ENCODE results near the gene FBXO24. TPM values are rescaled to one million over a fixed set of nuclear protein-coding genes. Genes with fewer than 3 reads are reported as not detected.
A peak's percentile ranks its signal among the peaks of the same experiment; 100 is the strongest.
"Not testable (repeated sequence)": the region's sequence is repeated elsewhere in the genome, so short reads cannot be mapped to it uniquely, and the experiment has no call there.

Gene FBXO24, protein sequence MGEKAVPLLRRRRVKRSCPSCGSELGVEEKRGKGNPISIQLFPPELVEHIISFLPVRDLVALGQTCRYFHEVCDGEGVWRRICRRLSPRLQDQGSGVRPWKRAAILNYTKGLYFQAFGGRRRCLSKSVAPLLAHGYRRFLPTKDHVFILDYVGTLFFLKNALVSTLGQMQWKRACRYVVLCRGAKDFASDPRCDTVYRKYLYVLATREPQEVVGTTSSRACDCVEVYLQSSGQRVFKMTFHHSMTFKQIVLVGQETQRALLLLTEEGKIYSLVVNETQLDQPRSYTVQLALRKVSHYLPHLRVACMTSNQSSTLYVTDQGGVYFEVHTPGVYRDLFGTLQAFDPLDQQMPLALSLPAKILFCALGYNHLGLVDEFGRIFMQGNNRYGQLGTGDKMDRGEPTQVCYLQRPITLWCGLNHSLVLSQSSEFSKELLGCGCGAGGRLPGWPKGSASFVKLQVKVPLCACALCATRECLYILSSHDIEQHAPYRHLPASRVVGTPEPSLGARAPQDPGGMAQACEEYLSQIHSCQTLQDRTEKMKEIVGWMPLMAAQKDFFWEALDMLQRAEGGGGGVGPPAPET
- 1 to 10 TPM; 2.1 to 3.6 TPM for total RNA-seq

DNA sequence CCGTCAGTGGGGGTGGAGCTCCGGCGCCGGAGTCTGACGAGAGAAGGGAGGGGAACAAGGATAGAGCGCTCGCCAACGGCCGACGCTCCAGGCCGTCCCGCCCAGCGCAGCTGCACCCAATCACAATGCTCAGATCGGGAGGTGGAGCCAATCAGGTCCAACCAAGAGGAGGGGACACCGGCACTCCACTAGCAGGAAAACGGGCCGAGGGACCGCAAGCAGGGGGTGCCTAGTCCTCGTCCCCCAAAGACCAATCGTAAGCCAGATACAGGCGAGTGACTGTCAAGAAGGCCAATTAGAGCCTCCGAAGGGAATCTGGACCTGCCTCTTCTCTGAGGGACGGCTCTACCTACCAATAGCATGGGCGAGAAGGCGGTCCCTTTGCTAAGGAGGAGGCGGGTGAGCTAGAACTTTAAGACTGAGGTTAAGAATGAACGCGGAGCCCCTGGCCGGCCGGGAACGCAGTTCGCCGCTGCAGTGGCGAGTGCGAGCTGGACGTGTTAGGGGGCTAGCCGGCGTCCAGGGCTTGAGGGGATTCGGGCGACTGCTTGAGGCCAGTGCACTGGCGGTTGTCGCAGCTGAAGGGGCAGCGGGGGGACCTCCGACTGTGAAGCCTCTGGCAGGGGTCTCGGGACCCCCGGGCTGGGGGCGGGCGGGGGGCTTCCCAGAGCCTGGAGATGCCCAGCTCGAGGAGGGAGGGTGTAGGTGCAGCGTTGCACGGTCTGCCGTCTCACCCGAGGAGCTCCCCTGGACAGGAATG, at the start of gene FBXO24:
Gene FBXO24 (plus strand): TSS at position 63 of the 760 bp plus-strand sequence. CDS start 298 bp downstream, at position 361.
- no peaks in the 10 kb centered on the region for H3K36me3 Mint-ChIP-seq (ENCODE audit: insufficient read depth in 2 of 2)
- peak within 1 kb of the TSS; percentile 89 for H3K27ac Mint-ChIP-seq
- peaks cover 29% of the 10 kb centered on the region for H3K4me1 Mint-ChIP-seq (ENCODE audit: low read depth)
- H3K9me3 Mint-ChIP-seq = no peaks in the 10 kb centered on the region
- no peaks in the 10 kb centered on the region for H3K27me3 Mint-ChIP-seq (ENCODE audit: low read depth)
- ATAC-seq (replicated peaks in 1 of 2) = peak; percentile 88
- peak; percentile 99 to 100 for DNase-seq
- H3K4me3 Mint-ChIP-seq = peak within 1 kb of the TSS; percentile 93 to 95

- not testable (repeated sequence) for DNase-seq; H3K4me3 Mint-ChIP-seq; ATAC-seq (replicated peaks in 1 of 2); H3K9me3 Mint-ChIP-seq; H3K36me3 Mint-ChIP-seq (ENCODE audit: insufficient read depth in 2 of 2); H3K27me3 Mint-ChIP-seq (ENCODE audit: low read depth)
- Mint-ChIP-seq H3K4me1 (ENCODE audit: low read depth) (peaks cover 27% of the 10 kb centered on the region), H3K27ac (peak overlapping the region; percentile 29)
Measured at GRCh38 chr7:100536695-100537094, 49.4 kb upstream of the FBXO24 start.

DNA sequence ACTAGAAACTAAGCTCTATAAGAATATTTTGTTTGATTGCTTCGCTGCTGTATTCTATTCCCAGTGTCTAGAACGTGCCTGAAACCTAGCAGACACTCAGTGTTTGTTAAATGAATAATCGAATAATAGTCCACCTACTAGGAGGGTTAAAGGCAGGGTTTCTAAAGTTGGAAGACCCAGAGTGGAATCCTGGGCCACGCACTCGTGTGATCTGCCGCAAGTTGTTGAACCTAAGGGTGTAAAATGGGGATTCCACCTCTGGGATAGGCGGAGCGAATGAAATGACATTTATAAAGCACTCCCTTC, 47.8 kb upstream of the FBXO24 start:
- no peaks in the 10 kb centered on the region for H3K9me3 Mint-ChIP-seq
- ATAC-seq (replicated peaks in 1 of 2) (no peak), DNase-seq (no peak)
- peak overlapping the region; percentile 74 to 99 for H3K4me3 Mint-ChIP-seq
- H3K27ac Mint-ChIP-seq = peak overlapping the region; percentile 53
- H3K36me3 Mint-ChIP-seq (ENCODE audit: insufficient read depth in 2 of 2) = peaks cover 6 to 7% of the 10 kb centered on the region in 2 donors
- H3K4me1 Mint-ChIP-seq (ENCODE audit: low read depth) = peaks cover 43% of the 10 kb centered on the region
- H3K27me3 Mint-ChIP-seq (ENCODE audit: low read depth) = no peaks in the 10 kb centered on the region

- Mint-ChIP-seq H3K36me3 (ENCODE audit: insufficient read depth in 2 of 2) (peaks cover 6 to 7% of the 10 kb centered on the region in 2 donors), H3K27ac (peak within 1 kb of the TSS; percentile 79), H3K9me3 (no peaks in the 10 kb centered on the region), H3K4me3 (peak within 1 kb of the TSS; percentile 83 to 99), H3K27me3 (ENCODE audit: low read depth) (no peaks in the 10 kb centered on the region), H3K4me1 (ENCODE audit: low read depth) (peaks cover 48% of the 10 kb centered on the region)
- peak; percentile 91 to 93 for ATAC-seq (replicated peaks in 1 of 2)
- peak; percentile 100 for DNase-seq
Measured at GRCh38 chr7:100538654-100539435, 47.3 kb upstream of the FBXO24 start, which contains the start of gene AGFG2. TSS of gene AGFG2 (plus strand) at chr7:100539203. CDS start at chr7:100539347, 144 bp downstream.

GRCh38 chr7:100539436-100540006, 46.6 kb upstream of the FBXO24 start:
- Mint-ChIP-seq H3K27ac (peak overlapping the region; percentile 79), H3K4me1 (ENCODE audit: low read depth) (peaks cover 55% of the 10 kb centered on the region), H3K4me3 (peak overlapping the region; percentile 83 to 99)

DNA sequence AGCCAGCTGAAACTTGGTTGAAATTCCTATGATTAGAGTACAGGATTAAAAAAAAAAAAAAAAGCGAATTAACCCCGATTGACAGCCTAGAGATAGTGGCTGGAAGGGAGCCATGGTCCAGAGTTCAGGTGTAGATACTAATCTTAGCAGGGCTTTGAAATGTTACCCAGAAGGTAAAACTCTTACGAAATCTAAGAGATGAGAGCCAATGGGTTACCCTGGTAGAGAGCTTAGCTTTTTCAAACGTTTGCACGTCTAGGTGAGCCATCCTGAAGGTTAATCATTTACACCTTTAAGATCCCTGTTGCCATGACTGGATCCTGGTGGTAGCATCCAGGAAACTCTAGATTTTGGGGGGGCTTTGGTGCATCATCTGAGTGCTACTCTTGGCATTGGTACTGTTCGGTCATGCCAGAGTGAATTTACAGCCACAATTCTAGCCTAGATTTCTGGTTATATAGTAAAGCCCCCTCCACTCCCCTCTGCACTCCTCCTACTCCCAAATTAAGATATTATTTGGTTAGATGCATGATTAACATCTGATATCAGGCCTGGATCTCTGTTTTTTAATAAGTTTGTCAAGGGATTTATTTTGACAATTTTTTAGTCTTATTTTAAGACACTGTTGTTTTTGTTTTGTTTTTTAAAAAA, 45.9 kb upstream of the FBXO24 start:
- H3K36me3 Mint-ChIP-seq (ENCODE audit: insufficient read depth in 2 of 2) = peaks cover 6 to 7% of the 10 kb centered on the region in 2 donors
- peaks cover 62% of the 10 kb centered on the region for H3K4me1 Mint-ChIP-seq (ENCODE audit: low read depth)
- H3K27me3 Mint-ChIP-seq (ENCODE audit: low read depth) = no peaks in the 10 kb centered on the region
- ATAC-seq (replicated peaks in 1 of 2) = no peak
- no peak for DNase-seq
- H3K27ac Mint-ChIP-seq = peak overlapping the region; percentile 79
- no peaks in the 10 kb centered on the region for H3K9me3 Mint-ChIP-seq
- peak overlapping the region; percentile 83 to 99 for H3K4me3 Mint-ChIP-seq

More at GRCh38 chr7:100539436-100540006, 46.6 kb upstream of the FBXO24 start:
- ATAC-seq (replicated peaks in 1 of 2) = no peak
- Mint-ChIP-seq H3K9me3 (no peaks in the 10 kb centered on the region), H3K27me3 (ENCODE audit: low read depth) (no peaks in the 10 kb centered on the region), H3K36me3 (ENCODE audit: insufficient read depth in 2 of 2) (peaks cover 6 to 7% of the 10 kb centered on the region in 2 donors)
- peak in 1 of 2 donors; percentile 29 for DNase-seq

- H3K4me1 Mint-ChIP-seq (ENCODE audit: low read depth) = peaks cover 73% of the 10 kb centered on the region
- not testable (repeated sequence) for H3K9me3 Mint-ChIP-seq; H3K27me3 Mint-ChIP-seq (ENCODE audit: low read depth); DNase-seq; H3K36me3 Mint-ChIP-seq (ENCODE audit: insufficient read depth in 2 of 2)
- H3K4me3 Mint-ChIP-seq = peak overlapping the region; percentile 83 to 99
- H3K27ac Mint-ChIP-seq = peak overlapping the region; percentile 70
- ATAC-seq (replicated peaks in 1 of 2) = peak in 1 of 2 donors; percentile 4
Measured at GRCh38 chr7:100541309-100541708, 44.8 kb upstream of the FBXO24 start.

DNA sequence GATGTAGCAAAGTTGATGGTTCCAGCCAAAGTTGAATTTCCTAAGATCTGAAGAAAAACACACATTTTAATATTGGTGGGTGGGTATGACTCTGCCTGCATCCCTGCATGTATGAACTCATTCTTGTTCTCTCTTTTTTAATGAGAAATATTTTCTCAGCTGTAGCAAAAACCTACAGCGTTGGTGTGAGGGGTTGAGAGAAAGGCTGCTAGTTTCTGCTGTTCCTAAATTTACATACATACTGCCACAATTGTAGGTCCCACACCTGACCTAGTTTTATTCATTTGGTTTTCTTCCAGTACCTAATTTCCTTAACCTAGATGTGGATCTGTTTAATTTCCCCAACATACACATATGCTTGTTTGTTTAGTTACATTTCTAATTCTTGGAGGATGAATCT, 42.5 kb upstream of the FBXO24 start:
- DNase-seq = no peak
- peak overlapping the region; percentile 94 for H3K27ac Mint-ChIP-seq
- H3K4me1 Mint-ChIP-seq (ENCODE audit: low read depth) = peaks cover 91% of the 10 kb centered on the region
- peak overlapping the region; percentile 83 to 99 for H3K4me3 Mint-ChIP-seq
- peaks cover 6 to 12% of the 10 kb centered on the region in 2 donors for H3K36me3 Mint-ChIP-seq (ENCODE audit: insufficient read depth in 2 of 2)
- ATAC-seq (replicated peaks in 1 of 2) = no peak
- H3K9me3 Mint-ChIP-seq = no peaks in the 10 kb centered on the region
- H3K27me3 Mint-ChIP-seq (ENCODE audit: low read depth) = no peaks in the 10 kb centered on the region

DNA sequence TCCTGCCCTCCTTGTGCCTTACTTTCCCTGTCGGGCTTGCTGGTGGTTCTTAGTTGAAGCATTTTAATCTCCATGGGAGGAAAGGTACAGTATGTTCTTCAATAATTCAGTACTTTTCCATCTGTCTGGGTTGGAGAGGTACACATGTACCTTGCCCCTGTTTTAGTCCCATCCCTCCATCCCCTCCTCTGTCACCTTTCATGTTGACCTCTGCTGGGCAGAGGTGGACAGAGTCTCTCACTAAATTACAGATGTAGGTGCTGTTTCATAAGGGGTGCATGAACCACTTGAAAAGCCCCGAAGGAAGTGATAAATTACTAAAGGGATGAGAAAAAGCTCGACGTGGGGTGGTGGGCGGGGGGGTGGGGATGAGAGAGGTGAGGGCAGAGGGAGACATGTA, 41.7 kb upstream of the FBXO24 start:
- peaks cover 2 to 10% of the 10 kb centered on the region in 2 donors for H3K36me3 Mint-ChIP-seq (ENCODE audit: insufficient read depth in 2 of 2)
- DNase-seq = peak in 1 of 2 donors; percentile 30
- H3K4me1 Mint-ChIP-seq (ENCODE audit: low read depth) = peaks cover 93% of the 10 kb centered on the region
- no peaks in the 10 kb centered on the region for H3K27me3 Mint-ChIP-seq (ENCODE audit: low read depth)
- peak in 1 of 2 donors; percentile 6 for ATAC-seq (replicated peaks in 1 of 2)
- H3K9me3 Mint-ChIP-seq = no peaks in the 10 kb centered on the region
- H3K4me3 Mint-ChIP-seq = peak overlapping the region; percentile 83 to 99
- H3K27ac Mint-ChIP-seq = peak overlapping the region; percentile 94

- Mint-ChIP-seq H3K4me1 (ENCODE audit: low read depth) (peaks cover 98% of the 10 kb centered on the region), H3K27ac (peak overlapping the region; percentile 94), H3K4me3 (peak overlapping the region; percentile 83 to 99), H3K9me3 (no peaks in the 10 kb centered on the region), H3K27me3 (ENCODE audit: low read depth) (no peaks in the 10 kb centered on the region), H3K36me3 (ENCODE audit: insufficient read depth in 2 of 2) (peaks cover 2 to 9% of the 10 kb centered on the region in 2 donors)
- no peak for DNase-seq
- ATAC-seq (replicated peaks in 1 of 2) = no peak
Measured at GRCh38 chr7:100544967-100545359, 41.2 kb upstream of the FBXO24 start.

DNA sequence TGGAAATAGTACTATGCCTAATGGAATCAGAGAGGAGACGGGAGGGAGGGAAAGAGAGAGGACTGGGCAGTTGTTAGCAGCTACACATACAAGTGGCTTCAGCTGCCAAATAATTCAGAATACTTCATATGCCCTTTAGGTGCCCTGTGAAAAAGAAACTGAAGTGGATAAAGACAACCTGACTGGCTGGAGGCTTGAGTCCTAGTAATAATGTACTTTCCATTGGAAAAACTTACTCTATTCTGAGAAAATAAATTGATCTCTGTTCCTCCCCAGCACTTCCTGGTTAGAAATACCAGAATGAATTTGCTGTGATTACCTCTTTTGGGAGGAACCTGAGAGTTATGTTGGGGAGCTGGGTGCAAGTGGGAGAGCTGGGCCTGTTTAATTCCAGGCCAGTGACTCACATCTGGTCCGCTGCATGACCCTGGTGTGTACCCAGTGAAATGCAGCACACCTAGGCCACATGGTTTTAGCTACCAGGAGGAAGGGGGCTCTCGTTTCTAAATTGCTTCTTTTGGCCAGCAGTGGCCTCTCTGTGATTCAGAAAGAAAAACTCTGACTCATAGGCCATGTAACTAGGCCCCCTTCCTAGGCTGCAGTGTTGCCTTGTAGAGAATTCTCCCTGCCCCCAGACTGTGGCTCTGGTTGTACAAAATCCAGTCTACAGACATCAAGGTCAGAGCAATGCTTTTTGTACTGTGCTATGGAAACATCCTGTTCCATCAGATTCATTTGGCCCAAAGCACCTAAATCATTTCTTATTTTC, 40.6 kb upstream of the FBXO24 start:
- DNase-seq = peak; percentile 74 to 79
- Mint-ChIP-seq H3K27ac (peak overlapping the region; percentile 94), H3K4me3 (peak overlapping the region; percentile 83 to 99), H3K27me3 (ENCODE audit: low read depth) (no peaks in the 10 kb centered on the region), H3K9me3 (no peaks in the 10 kb centered on the region), H3K36me3 (ENCODE audit: insufficient read depth in 2 of 2) (peaks cover 6 to 13% of the 10 kb centered on the region in 2 donors), H3K4me1 (ENCODE audit: low read depth) (peaks cover 99% of the 10 kb centered on the region)
- ATAC-seq (replicated peaks in 1 of 2) = peak; percentile 78 to 85

Data from activated T-cell treated with anti-CD3 and anti-CD28 coated beads, Interleukin-2, amount 50 U/mL, for 72 hours (primary cell).